ENCODE data around the gene REG1A. TPM values are rescaled to one million over a fixed set of nuclear protein-coding genes. Genes with fewer than 3 reads are reported as not detected.

Gene REG1A
- total and polyA plus RNA-seq, 2 donors: 0.14 to 2.4 TPM

- H3K36me3 ChIP-seq (ENCODE audit: control insufficient read depth in 2 of 2, insufficient read depth in 2 of 2, low read length in 1 of 2): no peaks in the 10 kb centered on the region
- H3K9me3 ChIP-seq (ENCODE audit: control insufficient read depth in 2 of 2, insufficient read depth in 1 of 2, low read length in 1 of 2): peaks cover 0 to 17% of the 10 kb centered on the region in 2 donors
- no peak overlapping the region for H3K4me3 ChIP-seq (ENCODE audit: low read length in 2 of 2)
- H3K4me1 ChIP-seq (ENCODE audit: control insufficient read depth in 2 of 2, insufficient read depth in 2 of 2, low read length in 2 of 2): no peaks in the 10 kb centered on the region
- 96% methylated on average over 6 of the region's 6 CpGs for WGBS
- no peaks in the 10 kb centered on the region for H3K27me3 ChIP-seq (ENCODE audit: control insufficient read depth in 2 of 2, insufficient read depth in 1 of 2, low read length in 1 of 2)
- no peak overlapping the region for H3K27ac ChIP-seq (ENCODE audit: low read depth in 1 of 2, low read length in 1 of 2)
- no peak for DNase-seq (ENCODE audit: low read depth in 6 of 9, low spot score in 9 of 9)
Measured at GRCh38 chr2:79097843-79098242, 22.4 kb upstream of the REG1A start.

DNA sequence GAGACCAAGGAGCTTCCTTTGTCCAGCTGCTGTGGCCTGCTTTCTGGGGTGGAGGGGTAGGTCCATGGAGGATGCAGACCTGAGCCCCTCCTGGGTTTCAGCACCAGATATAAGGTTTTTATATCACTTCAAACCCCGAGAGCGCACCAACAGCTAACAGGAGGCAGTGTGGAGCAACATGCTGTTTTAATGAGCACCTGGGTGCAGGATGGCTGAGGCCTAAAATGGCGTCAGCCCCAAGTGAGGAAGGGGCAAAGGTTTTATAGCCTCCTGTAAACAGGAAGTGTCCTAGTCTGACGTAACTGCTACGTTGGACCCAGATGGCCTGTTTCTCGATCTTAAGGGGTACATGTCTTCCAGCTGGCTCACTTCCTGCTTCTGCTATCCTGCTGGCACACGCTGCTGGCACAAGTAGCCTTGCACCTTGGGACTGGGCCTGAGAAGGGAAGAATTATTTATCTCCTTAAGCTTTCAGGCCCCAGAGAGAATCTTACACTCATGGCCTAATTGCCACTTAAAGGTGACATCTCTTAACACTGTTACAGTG lies 21.1 kb upstream of the REG1A start:
- DNase-seq (ENCODE audit: low read depth in 6 of 9, low spot score in 9 of 9): no peak
- H3K36me3 ChIP-seq (ENCODE audit: control insufficient read depth in 2 of 2, insufficient read depth in 2 of 2, low read length in 1 of 2): no peaks in the 10 kb centered on the region
- H3K9me3 ChIP-seq (ENCODE audit: control insufficient read depth in 2 of 2, insufficient read depth in 1 of 2, low read length in 1 of 2): peaks cover 0 to 14% of the 10 kb centered on the region in 2 donors
- H3K27ac ChIP-seq (ENCODE audit: low read depth in 1 of 2, low read length in 1 of 2): no peak overlapping the region
- WGBS: 77% methylated on average over 7 of the region's 7 CpGs
- no peaks in the 10 kb centered on the region for H3K27me3 ChIP-seq (ENCODE audit: control insufficient read depth in 2 of 2, insufficient read depth in 1 of 2, low read length in 1 of 2)
- no peaks in the 10 kb centered on the region for H3K4me1 ChIP-seq (ENCODE audit: control insufficient read depth in 2 of 2, insufficient read depth in 2 of 2, low read length in 2 of 2)
- H3K4me3 ChIP-seq (ENCODE audit: low read length in 2 of 2): no peak overlapping the region

DNA sequence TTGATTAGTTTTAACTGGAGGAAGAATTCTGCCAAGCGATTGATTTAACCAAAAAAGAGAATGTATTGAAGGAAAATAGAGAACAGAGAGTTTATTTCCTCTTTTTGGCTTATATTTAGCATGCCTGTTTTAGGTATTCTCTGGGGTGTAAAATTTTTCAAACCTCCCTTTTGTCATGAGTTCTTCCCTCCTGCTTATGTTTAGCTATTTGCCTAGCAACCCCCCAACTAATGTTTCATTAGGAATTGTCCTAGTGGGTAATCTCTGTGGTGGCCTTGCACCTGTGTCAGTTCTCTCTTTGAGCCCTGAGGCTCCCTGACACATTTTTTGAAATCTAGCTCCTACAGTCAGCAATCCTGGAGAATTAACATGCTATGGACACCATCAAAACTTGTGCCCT lies 20.0 kb upstream of the REG1A start:
- Histone ChIP-seq H3K4me1 (ENCODE audit: control insufficient read depth in 2 of 2, insufficient read depth in 2 of 2, low read length in 2 of 2) (no peaks in the 10 kb centered on the region), H3K4me3 (ENCODE audit: low read length in 2 of 2) (no peak overlapping the region), H3K36me3 (ENCODE audit: control insufficient read depth in 2 of 2, insufficient read depth in 2 of 2, low read length in 1 of 2) (no peaks in the 10 kb centered on the region), H3K9me3 (ENCODE audit: control insufficient read depth in 2 of 2, insufficient read depth in 1 of 2, low read length in 1 of 2) (peaks cover 0 to 12% of the 10 kb centered on the region in 2 donors), H3K27ac (ENCODE audit: low read depth in 1 of 2, low read length in 1 of 2) (no peak overlapping the region), H3K27me3 (ENCODE audit: control insufficient read depth in 2 of 2, insufficient read depth in 1 of 2, low read length in 1 of 2) (no peaks in the 10 kb centered on the region)
- 67% methylated on average over 1 of the region's 1 CpG for WGBS
- DNase-seq (ENCODE audit: low read depth in 6 of 9, low spot score in 9 of 9): no peak

DNA sequence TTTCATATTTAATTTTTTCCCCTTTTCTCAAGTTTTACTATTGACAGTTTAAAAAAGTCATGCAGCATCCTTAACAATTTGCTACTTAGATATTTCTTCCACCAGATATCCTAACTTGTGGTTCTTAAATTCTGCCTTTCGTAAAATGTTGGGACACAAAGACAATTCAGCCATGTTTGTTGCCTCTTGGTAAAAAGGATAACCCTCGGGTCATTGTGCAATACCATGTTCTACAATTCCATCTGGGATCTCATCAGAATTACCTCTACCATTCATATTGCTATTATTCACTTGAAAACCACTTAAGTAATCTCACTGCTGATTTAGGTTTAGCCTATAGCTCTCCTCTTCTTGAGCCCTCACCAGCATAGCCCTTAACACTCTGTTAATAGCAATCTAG lies 19.3 kb upstream of the REG1A start:
- no peaks in the 10 kb centered on the region for H3K27me3 ChIP-seq (ENCODE audit: control insufficient read depth in 2 of 2, insufficient read depth in 1 of 2, low read length in 1 of 2)
- peaks cover 0 to 7% of the 10 kb centered on the region in 2 donors for H3K9me3 ChIP-seq (ENCODE audit: control insufficient read depth in 2 of 2, insufficient read depth in 1 of 2, low read length in 1 of 2)
- no peak for DNase-seq (ENCODE audit: low read depth in 6 of 9, low spot score in 9 of 9)
- WGBS: 83% methylated on average over 2 of the region's 2 CpGs
- H3K36me3 ChIP-seq (ENCODE audit: control insufficient read depth in 2 of 2, insufficient read depth in 2 of 2, low read length in 1 of 2): no peaks in the 10 kb centered on the region
- no peak overlapping the region for H3K4me3 ChIP-seq (ENCODE audit: low read length in 2 of 2)
- no peaks in the 10 kb centered on the region for H3K4me1 ChIP-seq (ENCODE audit: control insufficient read depth in 2 of 2, insufficient read depth in 2 of 2, low read length in 2 of 2)
- no peak overlapping the region for H3K27ac ChIP-seq (ENCODE audit: low read depth in 1 of 2, low read length in 1 of 2)

- no peaks in the 10 kb centered on the region for H3K36me3 ChIP-seq (ENCODE audit: control insufficient read depth in 2 of 2, insufficient read depth in 2 of 2, low read length in 1 of 2)
- no peak overlapping the region for H3K27ac ChIP-seq (ENCODE audit: low read depth in 1 of 2, low read length in 1 of 2)
- no peaks in the 10 kb centered on the region for H3K9me3 ChIP-seq (ENCODE audit: control insufficient read depth in 2 of 2, insufficient read depth in 1 of 2, low read length in 1 of 2)
- no peaks in the 10 kb centered on the region for H3K4me1 ChIP-seq (ENCODE audit: control insufficient read depth in 2 of 2, insufficient read depth in 2 of 2, low read length in 2 of 2)
- DNase-seq (ENCODE audit: low read depth in 6 of 9, low spot score in 9 of 9): no peak
- H3K4me3 ChIP-seq (ENCODE audit: low read length in 2 of 2): no peak overlapping the region
- 91% methylated on average over 2 of the region's 2 CpGs for WGBS
- no peaks in the 10 kb centered on the region for H3K27me3 ChIP-seq (ENCODE audit: control insufficient read depth in 2 of 2, insufficient read depth in 1 of 2, low read length in 1 of 2)
Measured at GRCh38 chr2:79103214-79103613, 17.1 kb upstream of the REG1A start.

GRCh38 chr2:79105259-79105658 lies 15.0 kb upstream of the REG1A start:
- Histone ChIP-seq H3K4me1 (ENCODE audit: control insufficient read depth in 2 of 2, insufficient read depth in 2 of 2, low read length in 2 of 2) (no peaks in the 10 kb centered on the region), H3K36me3 (ENCODE audit: control insufficient read depth in 2 of 2, insufficient read depth in 2 of 2, low read length in 1 of 2) (no peaks in the 10 kb centered on the region), H3K27ac (ENCODE audit: low read depth in 1 of 2, low read length in 1 of 2) (no peak overlapping the region), H3K9me3 (ENCODE audit: control insufficient read depth in 2 of 2, insufficient read depth in 1 of 2, low read length in 1 of 2) (no peaks in the 10 kb centered on the region), H3K4me3 (ENCODE audit: low read length in 2 of 2) (no peak overlapping the region), H3K27me3 (ENCODE audit: control insufficient read depth in 2 of 2, insufficient read depth in 1 of 2, low read length in 1 of 2) (no peaks in the 10 kb centered on the region)
- 88% methylated on average over 2 of the region's 2 CpGs for WGBS
- no peak for DNase-seq (ENCODE audit: low read depth in 6 of 9, low spot score in 9 of 9)

GRCh38 chr2:79112269-79112668 lies 8.0 kb upstream of the REG1A start:
- H3K9me3 ChIP-seq (ENCODE audit: control insufficient read depth in 2 of 2, insufficient read depth in 1 of 2, low read length in 1 of 2): no peaks in the 10 kb centered on the region
- H3K27ac ChIP-seq (ENCODE audit: low read depth in 1 of 2, low read length in 1 of 2): no peak overlapping the region
- H3K27me3 ChIP-seq (ENCODE audit: control insufficient read depth in 2 of 2, insufficient read depth in 1 of 2, low read length in 1 of 2): no peaks in the 10 kb centered on the region
- H3K4me3 ChIP-seq (ENCODE audit: low read length in 2 of 2): no peak overlapping the region
- no peaks in the 10 kb centered on the region for H3K36me3 ChIP-seq (ENCODE audit: control insufficient read depth in 2 of 2, insufficient read depth in 2 of 2, low read length in 1 of 2)
- no peak for DNase-seq (ENCODE audit: low read depth in 6 of 9, low spot score in 9 of 9)
- WGBS: 97% methylated on average over 3 of the region's 3 CpGs
- H3K4me1 ChIP-seq (ENCODE audit: control insufficient read depth in 2 of 2, insufficient read depth in 2 of 2, low read length in 2 of 2): no peaks in the 10 kb centered on the region

DNA sequence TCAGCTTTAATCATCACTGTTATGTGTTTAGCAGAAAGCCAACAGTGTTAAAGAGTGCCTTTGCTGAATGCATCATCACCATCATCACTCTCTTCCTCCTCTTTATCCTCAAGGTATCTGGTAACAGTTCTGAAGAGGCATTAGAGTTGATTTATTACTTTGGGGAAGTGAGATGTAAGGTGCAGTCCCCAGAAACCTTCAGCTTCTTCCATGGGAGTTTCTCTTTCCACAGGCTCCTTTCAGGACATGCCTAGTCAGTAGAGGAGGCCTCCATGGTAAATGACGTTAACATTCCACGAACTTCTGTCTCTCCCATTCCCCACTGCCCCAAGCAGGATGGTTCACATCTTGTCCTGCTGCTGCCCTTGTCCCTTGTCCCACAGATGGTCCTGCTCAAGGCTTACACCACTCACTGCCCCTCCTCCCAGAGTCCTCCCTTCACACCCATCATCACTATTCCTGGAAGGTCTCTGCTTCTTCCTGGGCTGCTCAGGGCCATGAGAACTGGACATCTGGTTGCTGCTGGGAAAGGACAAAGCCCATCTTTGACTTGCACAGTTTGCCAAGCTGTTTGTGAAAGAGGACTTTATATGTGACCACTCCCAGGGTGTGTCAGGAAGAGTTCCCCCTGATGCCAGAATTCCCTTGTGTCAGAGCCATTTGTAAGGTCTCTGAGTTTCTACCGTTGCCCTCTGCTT lies 5.3 kb upstream of the REG1A start:
- no peak overlapping the region for H3K4me3 ChIP-seq (ENCODE audit: low read length in 2 of 2)
- no peak overlapping the region for H3K27ac ChIP-seq (ENCODE audit: low read depth in 1 of 2, low read length in 1 of 2)
- no peaks in the 10 kb centered on the region for H3K27me3 ChIP-seq (ENCODE audit: control insufficient read depth in 2 of 2, insufficient read depth in 1 of 2, low read length in 1 of 2)
- 80% methylated on average over 3 of the region's 3 CpGs for WGBS
- DNase-seq (ENCODE audit: low read depth in 6 of 9, low spot score in 9 of 9): no peak
- H3K36me3 ChIP-seq (ENCODE audit: control insufficient read depth in 2 of 2, insufficient read depth in 2 of 2, low read length in 1 of 2): no peaks in the 10 kb centered on the region
- H3K9me3 ChIP-seq (ENCODE audit: control insufficient read depth in 2 of 2, insufficient read depth in 1 of 2, low read length in 1 of 2): no peaks in the 10 kb centered on the region
- H3K4me1 ChIP-seq (ENCODE audit: control insufficient read depth in 2 of 2, insufficient read depth in 2 of 2, low read length in 2 of 2): no peaks in the 10 kb centered on the region

DNA sequence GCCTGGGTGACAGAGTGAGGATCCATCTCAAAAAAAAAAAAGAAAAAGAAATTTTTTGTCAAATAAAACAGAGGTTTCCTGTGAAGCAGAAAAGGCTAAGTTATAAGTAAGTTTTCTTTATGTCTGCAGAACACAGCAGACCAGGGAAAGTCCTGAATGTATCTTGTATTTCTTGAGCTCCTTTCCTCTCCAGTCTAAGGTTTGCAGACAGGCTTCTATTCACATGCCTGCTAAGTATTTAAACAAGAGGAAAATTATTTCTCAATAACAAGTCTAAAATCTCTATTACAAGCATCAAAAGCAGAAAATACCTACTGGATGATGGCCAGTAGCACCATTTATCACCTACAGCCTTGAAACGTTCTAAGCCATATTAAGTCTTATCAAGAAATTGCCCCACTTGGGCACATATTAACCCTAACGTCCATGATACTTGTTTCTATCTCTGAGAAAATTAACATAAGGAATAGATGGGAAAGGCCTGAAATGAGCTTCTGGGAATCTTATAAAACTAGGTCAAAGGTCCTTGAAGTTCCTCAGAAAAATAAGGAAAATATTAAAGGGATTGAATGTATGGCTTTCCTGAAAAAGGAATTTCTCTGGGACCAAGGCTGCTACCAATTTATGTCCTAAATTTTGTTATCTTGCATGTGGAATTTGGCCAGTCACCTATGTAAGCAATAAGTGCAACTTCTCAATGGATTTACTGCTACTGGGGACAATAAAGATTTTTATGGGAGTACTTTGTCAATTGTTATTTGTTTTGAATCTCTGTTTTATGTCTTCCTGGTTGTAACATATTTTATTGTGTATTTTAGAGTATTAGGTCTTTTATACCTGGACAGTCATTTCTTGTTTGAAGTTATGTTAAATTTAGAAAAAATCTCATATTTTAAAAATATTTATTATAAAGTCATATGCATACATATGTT lies 3.0 kb upstream of the REG1A start:
- no peaks in the 10 kb centered on the region for H3K36me3 ChIP-seq (ENCODE audit: control insufficient read depth in 2 of 2, insufficient read depth in 2 of 2, low read length in 1 of 2)
- no peaks in the 10 kb centered on the region for H3K27me3 ChIP-seq (ENCODE audit: control insufficient read depth in 2 of 2, insufficient read depth in 1 of 2, low read length in 1 of 2)
- H3K4me1 ChIP-seq (ENCODE audit: control insufficient read depth in 2 of 2, insufficient read depth in 2 of 2, low read length in 2 of 2): no peaks in the 10 kb centered on the region
- WGBS: 90% methylated on average over 2 of the region's 2 CpGs
- no peak for DNase-seq (ENCODE audit: low read depth in 6 of 9, low spot score in 9 of 9)
- no peak overlapping the region for H3K4me3 ChIP-seq (ENCODE audit: low read length in 2 of 2)
- no peaks in the 10 kb centered on the region for H3K9me3 ChIP-seq (ENCODE audit: control insufficient read depth in 2 of 2, insufficient read depth in 1 of 2, low read length in 1 of 2)
- no peak overlapping the region for H3K27ac ChIP-seq (ENCODE audit: low read depth in 1 of 2, low read length in 1 of 2)

All from thymus (tissue), 11 donors.